Measurements from ENCODE around the gene ITGBL1.

Gene ITGBL1

GRCh38 chr13:101726681-101727080, 274.2 kb downstream of the ITGBL1 start:
- no peak for TF ChIP-seq CTCF (IDR thresholded peaks at IDR 0.05; ENCODE audit: low read depth, low read length)
- DNase-seq (ENCODE audit: low read depth, low spot score): no peak
- in situ Hi-C loops (cut with HindIII; ENCODE audit: low sequenced_read_pairs): no loop called here
- H3K4me3 ChIP-seq (ENCODE audit: low read depth, low read length): no peak overlapping the region

GRCh38 chr13:101727118-101727517, 274.6 kb downstream of the ITGBL1 start:
- H3K4me3 ChIP-seq (ENCODE audit: low read depth, low read length): no peak overlapping the region

GRCh38 chr13:101728021-101728420, 275.5 kb downstream of the ITGBL1 start:
- in situ Hi-C loops (cut with HindIII; ENCODE audit: low sequenced_read_pairs): no loop called here
- no peak overlapping the region for H3K4me3 ChIP-seq (ENCODE audit: low read depth, low read length)
- TF ChIP-seq CTCF (IDR thresholded peaks at IDR 0.05; ENCODE audit: low read depth, low read length): no peak
- no peak for DNase-seq (ENCODE audit: low read depth, low spot score)

More at GRCh38 chr13:101727118-101727517, 274.6 kb downstream of the ITGBL1 start:
- no peak for TF ChIP-seq CTCF (IDR thresholded peaks at IDR 0.05; ENCODE audit: low read depth, low read length)
- DNase-seq (ENCODE audit: low read depth, low spot score): no peak
- in situ Hi-C loops (cut with HindIII; ENCODE audit: low sequenced_read_pairs): no loop called here

- in situ Hi-C loops (cut with HindIII; ENCODE audit: low sequenced_read_pairs): no loop called here
- H3K4me3 ChIP-seq (ENCODE audit: low read depth, low read length): no peak overlapping the region
- DNase-seq (ENCODE audit: low read depth, low spot score): no peak
- no peak for TF ChIP-seq CTCF (IDR thresholded peaks at IDR 0.05; ENCODE audit: low read depth, low read length)
These were observed 276.1 kb downstream of the ITGBL1 start for GRCh38 chr13:101728615-101729014.

- TF ChIP-seq CTCF (IDR thresholded peaks at IDR 0.05; ENCODE audit: low read depth, low read length): no peak
- in situ Hi-C loops (cut with HindIII; ENCODE audit: low sequenced_read_pairs): no loop called here
- no peak overlapping the region for H3K4me3 ChIP-seq (ENCODE audit: low read depth, low read length)
- DNase-seq (ENCODE audit: low read depth, low spot score): peak; percentile 12
These were observed 278.0 kb downstream of the ITGBL1 start for GRCh38 chr13:101730420-101731000.

- in situ Hi-C loops (cut with HindIII; ENCODE audit: low sequenced_read_pairs): no loop called here
- no peak for DNase-seq (ENCODE audit: low read depth, low spot score)
- H3K4me3 ChIP-seq (ENCODE audit: low read depth, low read length): no peak overlapping the region
- TF ChIP-seq CTCF (IDR thresholded peaks at IDR 0.05; ENCODE audit: low read depth, low read length): no peak
These were observed 284.1 kb downstream of the ITGBL1 start for GRCh38 chr13:101736566-101736965.

Measured in astrocyte of the spinal cord (primary cell).